ENCODE measurements around the gene ATP12A.

DNA sequence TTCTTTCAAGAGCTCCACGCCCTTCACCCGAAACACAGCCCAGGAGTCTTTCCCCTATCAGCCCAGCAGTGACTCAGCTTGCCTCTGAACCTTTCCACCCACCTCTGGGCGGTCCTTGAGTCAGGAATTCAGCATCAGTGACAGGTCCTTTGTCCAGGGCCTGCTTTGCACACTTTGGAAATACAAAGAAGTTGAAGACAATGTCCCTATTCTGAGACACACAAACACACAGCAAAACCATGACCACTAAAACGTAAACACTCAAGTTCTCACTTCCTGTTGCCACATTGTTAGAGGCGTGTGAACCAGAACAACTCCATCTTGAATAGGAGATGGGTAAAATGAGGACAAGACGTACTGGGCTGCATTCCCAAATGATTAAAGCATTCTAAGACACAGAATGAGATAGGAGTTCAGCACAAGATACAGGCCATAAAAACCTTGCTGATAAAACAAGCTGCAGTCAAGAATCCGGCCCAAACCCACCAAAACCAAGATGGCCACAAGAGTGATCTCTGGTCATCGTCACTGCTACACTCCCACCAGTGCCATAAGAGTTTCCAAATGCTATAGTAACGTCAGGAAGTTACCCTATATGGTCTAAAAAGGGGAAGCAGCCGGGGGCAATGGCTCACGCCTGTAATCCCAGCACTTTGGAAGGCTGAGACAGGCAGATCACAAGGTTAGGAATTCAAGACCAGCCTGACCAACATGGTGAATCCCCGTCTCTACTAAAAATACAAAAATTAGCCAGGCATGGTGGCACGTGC, 49.2 kb upstream of the ATP12A start:
- TF ChIP-seq EZH2 (IDR thresholded peaks at IDR 0.05; ENCODE audit: low read length, missing control alignments) = no peak
- TF ChIP-seq, protein P1, sequence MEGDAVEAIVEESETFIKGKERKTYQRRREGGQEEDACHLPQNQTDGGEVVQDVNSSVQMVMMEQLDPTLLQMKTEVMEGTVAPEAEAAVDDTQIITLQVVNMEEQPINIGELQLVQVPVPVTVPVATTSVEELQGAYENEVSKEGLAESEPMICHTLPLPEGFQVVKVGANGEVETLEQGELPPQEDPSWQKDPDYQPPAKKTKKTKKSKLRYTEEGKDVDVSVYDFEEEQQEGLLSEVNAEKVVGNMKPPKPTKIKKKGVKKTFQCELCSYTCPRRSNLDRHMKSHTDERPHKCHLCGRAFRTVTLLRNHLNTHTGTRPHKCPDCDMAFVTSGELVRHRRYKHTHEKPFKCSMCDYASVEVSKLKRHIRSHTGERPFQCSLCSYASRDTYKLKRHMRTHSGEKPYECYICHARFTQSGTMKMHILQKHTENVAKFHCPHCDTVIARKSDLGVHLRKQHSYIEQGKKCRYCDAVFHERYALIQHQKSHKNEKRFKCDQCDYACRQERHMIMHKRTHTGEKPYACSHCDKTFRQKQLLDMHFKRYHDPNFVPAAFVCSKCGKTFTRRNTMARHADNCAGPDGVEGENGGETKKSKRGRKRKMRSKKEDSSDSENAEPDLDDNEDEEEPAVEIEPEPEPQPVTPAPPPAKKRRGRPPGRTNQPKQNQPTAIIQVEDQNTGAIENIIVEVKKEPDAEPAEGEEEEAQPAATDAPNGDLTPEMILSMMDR (conservative IDR thresholded peaks at IDR 0.05 in 1 of 2, IDR thresholded peaks at IDR 0.05 in 1 of 2; ENCODE audit: low read depth in 1 of 2, low read length in 2 of 2) = no peak

Measured in fibroblast of lung (primary cell).